H9 (cell line): ENCODE results near the gene HCN1. TPM values are rescaled to one million over a fixed set of nuclear protein-coding genes. Genes with fewer than 3 reads are reported as not detected.

Experiments
- DNase-seq: peaks from one replicate; pipeline ENCODE4 v3.0.0-alpha.2; 2017
- H2AFZ ChIP-seq: one replicate; pipeline ENCODE4 v1.6.1; 2013; ENCODE audit warnings: mild to moderate bottlenecking, low read length, control low read depth, moderate library complexity
- H2AK5ac ChIP-seq: 2 replicates; pipeline ENCODE4 v1.6.1; 2013; ENCODE audit warnings: low read length, control low read depth, mixed read lengths; ENCODE audit not compliant: insufficient read length
- H2BK120ac ChIP-seq: one replicate; pipeline ENCODE4 v1.6.1; 2013; ENCODE audit warnings: low read depth, mild to moderate bottlenecking, low read length, control low read depth, inconsistent platforms; ENCODE audit not compliant: poor library complexity, severe bottlenecking
- H2BK12ac ChIP-seq: 2 replicates; pipeline ENCODE4 v1.6.1; 2013; ENCODE audit warnings: low read length, control low read depth, mixed read lengths, low read depth; ENCODE audit not compliant: insufficient read length
- H2BK15ac ChIP-seq: 2 replicates; pipeline ENCODE4 v1.6.1; 2013; ENCODE audit warnings: low read depth, low read length, control low read depth
- H2BK20ac ChIP-seq: one replicate; pipeline ENCODE4 v1.6.1; 2013; ENCODE audit warnings: low read depth, mild to moderate bottlenecking, low read length, control low read depth, inconsistent platforms; ENCODE audit not compliant: poor library complexity, severe bottlenecking
- H2BK5ac ChIP-seq: 2 replicates; pipeline ENCODE4 v1.6.1; 2013; ENCODE audit warnings: low read length, control low read depth, mixed read lengths; ENCODE audit not compliant: insufficient read length
- H3K14ac ChIP-seq: 2 replicates; pipeline ENCODE4 v1.6.1; 2013; ENCODE audit warnings: low read length, control low read depth; ENCODE audit not compliant: insufficient read depth
- H3K18ac ChIP-seq: 2 replicates; pipeline ENCODE4 v1.6.1; 2013; ENCODE audit warnings: low read depth, mild to moderate bottlenecking, mixed read lengths, low read length, control low read depth; ENCODE audit not compliant: insufficient read length
- H3K23ac ChIP-seq: 2 replicates; pipeline ENCODE4 v1.6.1; 2013; ENCODE audit warnings: low read length, control low read depth, mixed read lengths, low read depth; ENCODE audit not compliant: insufficient read length
- H3K23me2 ChIP-seq: 2 replicates; pipeline ENCODE4 v1.6.1; 2013; ENCODE audit warnings: low read depth, mild to moderate bottlenecking, mixed read lengths, low read length, control low read depth; ENCODE audit not compliant: insufficient read length, poor library complexity, severe bottlenecking
- H3K27ac ChIP-seq: 2 replicates; pipeline ENCODE4 v1.5.1; 2013; ENCODE audit warnings: low read length, control low read depth, mixed read lengths, low read depth; ENCODE audit not compliant: insufficient read length
- H3K27me3 ChIP-seq: 2 replicates; pipeline ENCODE4 v1.6.1; 2013; ENCODE audit warnings: low read length, control low read depth, inconsistent platforms; ENCODE audit not compliant: insufficient read depth
- H3K4ac ChIP-seq: 2 replicates; pipeline ENCODE4 v1.6.1; 2013; ENCODE audit warnings: low read depth, mild to moderate bottlenecking, control low read depth, inconsistent platforms, low read length, moderate library complexity
- H3K4me1 ChIP-seq: 2 replicates; pipeline ENCODE4 v1.6.1; 2013; ENCODE audit warnings: low read length, control low read depth, inconsistent platforms; ENCODE audit not compliant: insufficient read depth
- H3K4me2 ChIP-seq: 2 replicates; pipeline ENCODE4 v1.6.1; 2013; ENCODE audit warnings: low read length, control low read depth, mixed read lengths; ENCODE audit not compliant: insufficient read length, insufficient read depth
- H3K56ac ChIP-seq: 2 replicates; pipeline ENCODE4 v1.6.1; 2013; ENCODE audit warnings: low read depth, mild to moderate bottlenecking, mixed read lengths, low read length, control low read depth; ENCODE audit not compliant: insufficient read length
- H3K79me1 ChIP-seq: 2 replicates; pipeline ENCODE4 v1.6.1; 2013; ENCODE audit warnings: low read depth, mild to moderate bottlenecking, moderate library complexity, low read length, control low read depth, inconsistent platforms; ENCODE audit not compliant: insufficient read depth, poor library complexity, severe bottlenecking
- H3K79me2 ChIP-seq: 2 replicates; pipeline ENCODE4 v1.6.1; 2013; ENCODE audit warnings: low read length, control low read depth, inconsistent platforms; ENCODE audit not compliant: insufficient read depth
- H3K9ac ChIP-seq: 2 replicates; pipeline ENCODE4 v1.6.1; 2013; ENCODE audit warnings: low read length, control low read depth, mixed read lengths; ENCODE audit not compliant: insufficient read length; ENCODE audit errors: extremely low read depth
- H3K9me3 ChIP-seq: one replicate; pipeline ENCODE4 v1.6.1; 2013; ENCODE audit warnings: low read depth, low read length, inconsistent platforms; ENCODE audit not compliant: control insufficient read depth
- H3T11ph ChIP-seq: one replicate; pipeline ENCODE4 v1.6.1; 2013; ENCODE audit warnings: mild to moderate bottlenecking, low read length, control low read depth, inconsistent platforms
- H4K20me1 ChIP-seq: one replicate; pipeline ENCODE4 v1.6.1; 2013; ENCODE audit not compliant: control insufficient read depth, insufficient read length, insufficient read depth
- H4K5ac ChIP-seq: 2 replicates; pipeline ENCODE4 v1.6.1; 2013; ENCODE audit warnings: low read depth, mild to moderate bottlenecking, mixed read lengths, low read length, control low read depth; ENCODE audit not compliant: insufficient read length
- H4K8ac ChIP-seq: replicated peaks from 2 replicates; pipeline ENCODE4 v1.6.1; 2013; ENCODE audit warnings: low read length, control low read depth, mixed read lengths, low read depth; ENCODE audit not compliant: insufficient read length
- H4K91ac ChIP-seq: 2 replicates; pipeline ENCODE4 v1.6.1; 2013; ENCODE audit warnings: low read depth, mild to moderate bottlenecking, moderate library complexity, mixed read lengths, low read length, control low read depth; ENCODE audit not compliant: insufficient read length
- H3K27ac Mint-ChIP-seq, 3 experiments: 2 replicates in 2 of 3; 3 replicates in 1 of 3; pipeline ENCODE4 v1.8.0; 2020 to 2021; ENCODE audit warnings: mixed read lengths in 3 of 3, mild to moderate bottlenecking in 1 of 3, moderate library complexity in 1 of 3
- H3K27me3 Mint-ChIP-seq: 2 replicates; pipeline ENCODE4 v1.8.0; 2021; ENCODE audit warnings: low read depth, mild to moderate bottlenecking, moderate library complexity, mixed read lengths
- H3K36me3 Mint-ChIP-seq, 3 experiments: 2 replicates in 2 of 3; 3 replicates in 1 of 3; pipeline ENCODE4 v1.8.0; 2020 to 2021; ENCODE audit warnings: low read depth in 3 of 3, mixed read lengths in 3 of 3; ENCODE audit not compliant: insufficient read depth in 1 of 3
- H3K4me1 Mint-ChIP-seq, 2 experiments: 2 replicates each; pipeline ENCODE4 v1.8.0; 2020; ENCODE audit warnings: mixed read lengths in 2 of 2
- H3K4me3 Mint-ChIP-seq, 2 experiments: 2 replicates in 1 of 2; 3 replicates in 1 of 2; pipeline ENCODE4 v1.8.0; 2020 to 2021; ENCODE audit warnings: mild to moderate bottlenecking in 2 of 2, mixed read lengths in 2 of 2, moderate library complexity in 1 of 2
- H3K9me3 Mint-ChIP-seq, 2 experiments: 2 replicates in 1 of 2; 3 replicates in 1 of 2; pipeline ENCODE4 v1.8.0; 2020; ENCODE audit warnings: mild to moderate bottlenecking in 2 of 2, mixed read lengths in 2 of 2, moderate library complexity in 1 of 2
- WGBS: extraction: QIAGEN DNeasy Blood & Tissue Kit; methylation state at CpG from one replicate; pipeline ENCODE4 v1.1.7; 2013; ENCODE audit warnings: missing lambda C conversion rate, low lambda C conversion rate, mixed read lengths; ENCODE audit not compliant: insufficient read length; ENCODE audit errors: extremely low coverage; 5-methylcytosine and 5-hydroxymethylcytosine counted together
- total RNA-seq: library from RNA; stranded (reverse); gene quantifications from 2 replicates; pipeline ENCODE4 v1.2.1, GENCODE V29; 2021
- TF ChIP-seq, protein P1 (sequence below): fragments of 200-600 bp; sonication (generic); conservative IDR thresholded peaks from 3 replicates; pipeline ENCODE4 v1.8.0; 2021; ENCODE audit warnings: antibody characterized with exemption, mild to moderate bottlenecking

The HCN1 gene
- total RNA-seq, 1 experiment from 2014 or later: 4.6 TPM

DNA sequence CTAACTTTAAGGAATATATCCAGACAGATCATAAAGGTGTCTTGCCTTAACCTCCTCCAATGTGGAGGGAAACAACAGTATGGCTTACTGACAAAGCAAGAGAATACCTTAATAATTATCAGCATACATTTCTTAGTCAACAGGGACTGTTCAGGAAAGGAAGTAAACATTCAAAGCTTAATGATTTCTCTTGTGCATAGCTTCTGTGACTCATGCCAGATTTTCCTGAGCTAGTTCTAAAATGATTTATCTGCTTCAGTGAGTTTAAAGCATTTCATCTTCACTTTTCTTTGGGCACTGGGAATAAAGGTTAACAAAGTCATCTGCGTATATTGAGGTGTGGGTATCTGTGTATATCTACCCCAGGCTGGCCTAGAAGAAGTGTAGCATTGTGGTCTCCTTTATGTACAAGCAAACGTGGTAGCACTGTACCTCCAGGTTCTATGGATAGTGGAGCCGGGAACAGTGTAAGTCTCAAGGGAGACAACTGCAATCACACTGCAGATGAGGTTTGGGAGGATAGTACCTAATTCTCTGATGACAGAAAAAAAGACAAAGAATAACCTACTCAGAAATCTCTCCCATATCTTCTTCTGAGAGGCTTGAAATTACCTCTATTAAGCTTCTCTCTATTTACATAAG lies 284.1 kb downstream of the HCN1 start:
- Histone ChIP-seq H3K4me2 (no peak overlapping the region), H2AK5ac (no peak overlapping the region), H2BK120ac (no peak overlapping the region), H3K79me2 (no peaks in the 10 kb centered on the region), H4K5ac (no peak overlapping the region), H2BK20ac (no peak overlapping the region), H3K4me1 (no peaks in the 10 kb centered on the region), H3K9ac (no peak overlapping the region), H2BK5ac (no peak overlapping the region), H3K79me1 (no peaks in the 10 kb centered on the region), H3K23me2 (no peaks in the 10 kb centered on the region), H3K9me3 (no peaks in the 10 kb centered on the region), H3K23ac (no peak overlapping the region), H3K18ac (no peak overlapping the region), H4K20me1 (no peaks in the 10 kb centered on the region), H2BK15ac (no peak overlapping the region), H2BK12ac (no peak overlapping the region), H3K14ac (no peak overlapping the region), H3K27me3 (no peaks in the 10 kb centered on the region), H3K56ac (no peak overlapping the region), H4K91ac (no peak overlapping the region), H3T11ph (no peak overlapping the region), H3K27ac (no peak overlapping the region), H3K4ac (no peak overlapping the region), H2AFZ (no peak overlapping the region), H4K8ac (no peak overlapping the region)
- Mint-ChIP-seq H3K27ac (peak overlapping the region in 1 of 3 experiments; percentile 84; a peak in 2 of 7 replicates), H3K9me3 (no peaks in the 10 kb centered on the region), H3K4me3 (no peak overlapping the region), H3K4me1 (peaks cover 16 to 17% of the 10 kb centered on the region in 2 experiments), H3K36me3 (no peaks in the 10 kb centered on the region), H3K27me3 (no peaks in the 10 kb centered on the region)
- WGBS: no CpG with 5 or more reads among the region's 3 CpGs
- no peak for DNase-seq
- TF ChIP-seq, protein P1, sequence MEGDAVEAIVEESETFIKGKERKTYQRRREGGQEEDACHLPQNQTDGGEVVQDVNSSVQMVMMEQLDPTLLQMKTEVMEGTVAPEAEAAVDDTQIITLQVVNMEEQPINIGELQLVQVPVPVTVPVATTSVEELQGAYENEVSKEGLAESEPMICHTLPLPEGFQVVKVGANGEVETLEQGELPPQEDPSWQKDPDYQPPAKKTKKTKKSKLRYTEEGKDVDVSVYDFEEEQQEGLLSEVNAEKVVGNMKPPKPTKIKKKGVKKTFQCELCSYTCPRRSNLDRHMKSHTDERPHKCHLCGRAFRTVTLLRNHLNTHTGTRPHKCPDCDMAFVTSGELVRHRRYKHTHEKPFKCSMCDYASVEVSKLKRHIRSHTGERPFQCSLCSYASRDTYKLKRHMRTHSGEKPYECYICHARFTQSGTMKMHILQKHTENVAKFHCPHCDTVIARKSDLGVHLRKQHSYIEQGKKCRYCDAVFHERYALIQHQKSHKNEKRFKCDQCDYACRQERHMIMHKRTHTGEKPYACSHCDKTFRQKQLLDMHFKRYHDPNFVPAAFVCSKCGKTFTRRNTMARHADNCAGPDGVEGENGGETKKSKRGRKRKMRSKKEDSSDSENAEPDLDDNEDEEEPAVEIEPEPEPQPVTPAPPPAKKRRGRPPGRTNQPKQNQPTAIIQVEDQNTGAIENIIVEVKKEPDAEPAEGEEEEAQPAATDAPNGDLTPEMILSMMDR: no peak
